AG09319 (cell line): ENCODE data around the gene ATG10.
"Not testable (repeated sequence)": the region's sequence is repeated elsewhere in the genome, so short reads cannot be mapped to it uniquely, and the experiment has no call there.

ENCODE experiments used
- DNase-seq: peaks from one replicate; pipeline ENCODE4 v3.0.0-alpha.2; 2010; ENCODE audit warnings: low read depth; ENCODE audit errors: extremely low read depth
- TF ChIP-seq, protein P1 (sequence below): IDR thresholded peaks from 2 replicates; pipeline ENCODE4 v1.5.1; 2011; ENCODE audit warnings: low read depth, mild to moderate bottlenecking, inconsistent platforms, low read length, moderate library complexity

The ATG10 gene

DNA sequence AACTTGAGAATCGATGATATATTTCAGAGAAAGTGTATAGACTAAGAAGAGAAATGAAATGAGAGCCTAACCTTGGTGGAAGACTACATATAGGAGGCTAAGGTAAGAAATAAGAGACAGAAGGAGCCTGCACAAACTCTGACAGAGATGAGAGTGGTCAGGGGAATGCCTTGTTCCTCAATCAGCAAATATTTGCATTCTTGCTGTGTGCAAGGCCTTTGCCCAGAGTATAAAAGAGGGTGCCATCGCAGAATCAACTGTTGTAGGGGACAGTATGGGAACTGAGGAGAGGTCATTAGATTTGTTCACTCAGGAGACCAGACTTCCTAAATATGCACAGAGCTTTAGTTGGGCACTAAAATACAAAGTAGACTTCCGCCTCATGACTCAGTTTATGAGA, 137.2 kb downstream of the ATG10 start:
- TF ChIP-seq, protein P1, sequence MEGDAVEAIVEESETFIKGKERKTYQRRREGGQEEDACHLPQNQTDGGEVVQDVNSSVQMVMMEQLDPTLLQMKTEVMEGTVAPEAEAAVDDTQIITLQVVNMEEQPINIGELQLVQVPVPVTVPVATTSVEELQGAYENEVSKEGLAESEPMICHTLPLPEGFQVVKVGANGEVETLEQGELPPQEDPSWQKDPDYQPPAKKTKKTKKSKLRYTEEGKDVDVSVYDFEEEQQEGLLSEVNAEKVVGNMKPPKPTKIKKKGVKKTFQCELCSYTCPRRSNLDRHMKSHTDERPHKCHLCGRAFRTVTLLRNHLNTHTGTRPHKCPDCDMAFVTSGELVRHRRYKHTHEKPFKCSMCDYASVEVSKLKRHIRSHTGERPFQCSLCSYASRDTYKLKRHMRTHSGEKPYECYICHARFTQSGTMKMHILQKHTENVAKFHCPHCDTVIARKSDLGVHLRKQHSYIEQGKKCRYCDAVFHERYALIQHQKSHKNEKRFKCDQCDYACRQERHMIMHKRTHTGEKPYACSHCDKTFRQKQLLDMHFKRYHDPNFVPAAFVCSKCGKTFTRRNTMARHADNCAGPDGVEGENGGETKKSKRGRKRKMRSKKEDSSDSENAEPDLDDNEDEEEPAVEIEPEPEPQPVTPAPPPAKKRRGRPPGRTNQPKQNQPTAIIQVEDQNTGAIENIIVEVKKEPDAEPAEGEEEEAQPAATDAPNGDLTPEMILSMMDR: no peak
- no peak for DNase-seq

DNA sequence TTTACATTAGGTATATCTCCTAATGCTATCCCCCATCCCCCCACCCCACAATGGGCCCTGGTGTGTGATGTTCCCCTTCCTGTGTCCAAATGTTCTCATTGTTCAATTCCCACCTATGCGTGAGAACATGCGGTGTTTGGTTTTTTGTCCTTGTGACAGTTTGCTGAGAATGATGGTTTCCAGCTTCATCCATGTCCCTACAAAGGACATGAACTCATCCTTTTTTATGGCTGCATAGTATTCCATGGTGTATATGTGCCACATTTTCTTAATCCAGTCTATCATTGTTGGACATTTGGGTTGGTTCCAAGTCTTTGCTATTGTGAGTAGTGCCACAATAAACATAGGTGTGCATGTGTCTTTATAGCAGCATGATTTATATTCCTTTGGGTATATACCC, 138.1 kb downstream of the ATG10 start:
- not testable (repeated sequence) for DNase-seq

DNA sequence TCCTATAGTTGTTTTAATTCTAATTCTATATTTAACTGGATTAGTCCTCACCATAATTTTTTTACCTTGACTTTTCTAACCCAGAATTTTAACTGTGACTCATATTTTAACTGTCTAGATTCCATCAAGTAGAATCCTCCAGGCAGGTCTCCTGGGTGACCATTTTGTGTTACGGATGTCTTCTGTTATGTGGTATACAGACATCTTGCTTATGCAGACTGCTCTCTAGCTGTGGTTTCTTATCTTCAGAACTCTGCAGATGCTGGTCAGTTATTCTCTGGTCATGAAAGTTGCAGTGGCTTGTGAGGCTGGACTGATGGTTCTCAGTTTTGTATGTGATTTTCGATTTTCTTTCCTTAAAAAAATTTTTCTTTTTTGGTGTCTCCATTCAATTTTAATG, 139.4 kb downstream of the ATG10 start:
- DNase-seq: no peak

DNA sequence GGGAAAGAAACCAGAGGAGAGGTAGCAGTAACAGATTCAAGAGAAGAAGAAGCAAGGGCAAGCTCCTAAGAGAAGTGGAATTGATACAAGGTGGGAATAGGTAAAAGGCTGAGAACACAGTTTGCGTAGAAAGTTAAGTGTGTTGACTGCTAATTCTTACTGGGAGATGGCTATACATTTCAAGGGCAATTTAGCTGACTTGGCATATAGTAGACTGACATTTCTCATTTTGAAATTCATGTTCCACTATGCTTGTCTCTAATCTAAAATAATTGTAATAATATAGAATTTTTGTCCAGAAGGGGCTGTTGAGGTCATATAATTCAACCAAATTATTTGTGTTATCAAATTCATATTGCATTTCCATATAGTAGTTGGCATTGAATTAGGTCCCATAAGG, 144.0 kb downstream of the ATG10 start:
- TF ChIP-seq, protein P1: no peak
- DNase-seq: no peak

More for the DNA sequence above, 139.4 kb downstream of the ATG10 start:
- TF ChIP-seq, protein P1: no peak

DNA sequence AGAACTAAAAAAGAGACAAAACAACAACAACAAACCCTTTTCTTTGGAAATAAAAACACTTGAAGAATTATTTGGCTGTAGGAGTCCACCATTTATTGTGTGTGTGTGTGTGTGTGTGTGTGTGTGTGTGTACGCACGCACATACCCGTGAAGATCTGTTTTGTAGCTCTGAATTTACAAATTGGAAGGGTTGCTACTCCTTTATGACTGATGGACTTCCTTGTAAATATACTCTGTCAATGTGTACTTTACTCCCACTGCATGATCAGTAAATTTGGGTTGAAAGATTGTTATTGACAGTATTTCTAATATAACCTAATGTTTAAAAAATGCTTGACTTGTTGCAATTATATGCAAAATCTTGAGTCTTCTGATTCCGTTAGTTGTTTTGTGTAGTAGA, 148.1 kb downstream of the ATG10 start:
- DNase-seq: no peak
- TF ChIP-seq, protein P1: no peak

DNA sequence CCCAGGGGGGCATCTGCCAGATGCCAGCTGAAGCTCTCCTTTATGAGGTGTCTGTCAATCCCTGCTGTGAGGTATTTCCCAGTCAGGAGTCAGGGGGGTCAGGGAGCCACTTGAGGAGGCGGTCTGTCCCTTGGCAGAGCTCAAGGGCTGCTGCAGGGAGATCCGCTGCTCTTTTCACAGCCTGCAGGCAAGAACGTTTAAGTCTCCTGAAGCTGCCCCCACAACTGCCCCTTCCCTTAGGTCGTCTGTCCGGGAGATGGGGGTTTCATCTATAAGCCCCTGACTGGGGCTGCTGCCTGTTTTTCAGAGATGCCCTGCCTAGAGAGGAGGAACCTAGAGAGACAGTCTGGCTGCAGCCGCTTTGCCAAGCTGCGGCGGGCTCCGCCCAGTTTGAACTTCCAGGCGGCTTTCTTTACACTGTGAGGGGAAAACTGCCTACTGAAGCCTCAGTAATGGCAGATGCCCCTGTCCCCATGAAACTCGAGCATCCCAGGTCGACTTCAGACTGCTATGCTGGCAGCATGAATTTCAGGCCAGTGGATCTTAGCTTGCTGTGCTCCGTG, 158.0 kb downstream of the ATG10 start:
- DNase-seq: no peak
- TF ChIP-seq, protein P1: no peak

DNA sequence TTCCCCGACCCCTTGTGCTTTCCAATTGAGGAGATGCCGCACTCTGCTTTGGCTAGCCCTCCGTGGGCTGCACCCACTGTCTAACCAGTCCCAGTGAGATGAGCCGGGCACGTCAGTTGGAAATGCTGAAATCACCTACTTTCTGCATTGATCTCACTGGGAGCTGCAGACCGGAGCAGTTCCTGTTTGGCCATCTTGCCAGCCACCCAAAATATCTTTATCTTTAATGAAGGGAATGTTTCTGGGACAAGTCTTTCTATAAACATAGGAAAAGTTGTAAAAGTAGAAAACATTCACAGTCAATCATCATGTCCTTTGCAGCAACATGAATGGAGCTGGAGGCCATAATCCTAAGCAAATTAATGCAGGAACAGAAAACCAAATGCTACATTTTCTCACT, 158.8 kb downstream of the ATG10 start:
- TF ChIP-seq, protein P1: no peak
- no peak for DNase-seq

DNA sequence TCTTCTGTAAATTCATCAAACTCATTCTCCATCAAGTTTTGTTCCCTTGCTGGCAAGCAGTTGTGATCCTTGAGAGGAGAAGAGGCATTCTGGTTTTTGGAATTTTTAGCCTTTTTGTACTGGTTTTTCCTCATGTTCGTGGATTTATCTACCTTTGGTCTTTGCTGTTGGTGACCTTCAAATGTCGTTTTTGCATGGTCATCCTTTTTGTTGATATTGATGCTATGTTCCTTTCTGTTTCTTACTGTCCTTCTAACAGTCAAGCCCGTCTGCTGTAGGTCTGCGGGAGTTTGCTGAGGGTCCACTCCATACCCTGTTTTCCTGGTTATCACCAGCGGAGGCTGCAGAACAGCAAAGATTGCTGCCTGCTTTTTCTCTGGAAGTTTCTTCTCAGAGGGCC, 165.4 kb downstream of the ATG10 start:
- TF ChIP-seq, protein P1: no peak

DNA sequence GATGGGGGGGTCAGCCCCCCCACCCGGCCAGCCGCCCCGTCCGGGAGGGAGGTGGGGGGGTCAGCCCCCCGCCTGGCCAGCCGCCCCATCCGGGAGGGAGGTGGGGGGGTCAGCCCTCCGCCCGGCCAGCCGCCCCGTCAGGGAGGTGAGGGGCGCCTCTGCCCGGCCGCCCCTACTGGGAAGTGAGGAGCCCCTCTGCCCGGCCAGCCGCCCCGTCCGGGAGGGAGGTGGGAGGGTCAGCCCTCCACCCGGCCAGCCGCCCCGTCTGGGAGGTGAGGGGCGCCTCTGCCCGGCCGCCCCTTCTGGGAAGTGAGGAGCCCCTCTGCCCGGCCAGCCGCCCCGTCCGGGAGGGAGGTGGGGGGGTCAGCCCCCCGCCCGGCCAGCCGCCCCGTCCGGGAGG, 168.0 kb downstream of the ATG10 start:
- not testable (repeated sequence) for DNase-seq

More for the DNA sequence above, 165.4 kb downstream of the ATG10 start:
- no peak for DNase-seq
